Endothelial cell of umbilical vein (primary cell): ENCODE data around the gene LNX2.

Experiments used
- CTCF ChIP-seq, 2 donors: IDR thresholded peaks; 1 replicate in 1 of 2; 2 replicates in 1 of 2; pipeline ENCODE4 v1.5.1; 2011; ENCODE audit warnings: low read length in 2 of 2, mild to moderate bottlenecking in 2 of 2, moderate library complexity in 2 of 2, control low read depth in 1 of 2, inconsistent platforms in 1 of 2, low read depth in 1 of 2; ENCODE audit not compliant: insufficient read depth in 1 of 2; ENCODE audit errors: extremely low read depth in 1 of 2
- POLR2A ChIP-seq: IDR thresholded peaks from 2 replicates; pipeline ENCODE4 v1.6.1; 2012; ENCODE audit warnings: low read depth, mild to moderate bottlenecking, control low read depth, low read length

- no peak for TF ChIP-seq CTCF (IDR thresholded peaks at IDR 0.05; ENCODE audit: extremely low read depth in 1 of 2, insufficient read depth in 1 of 2, low read depth in 1 of 2, low read length in 2 of 2)
- no peak for TF ChIP-seq POLR2A
These were observed 84.8 kb downstream of the LNX2 start for GRCh38 chr13:27535546-27535945.
